Hematopoietic multipotent progenitor cell treated with erythropoietin and hydrocortisone succinate and interleukin-3 and kit ligand, for 17 days (in vitro differentiated cells): Measurements from ENCODE around the gene ATP2B1.
A peak's percentile ranks its signal among the peaks of the same experiment; 100 is the strongest.

Experiments used
- DNase-seq: peaks from one replicate; pipeline ENCODE4 v3.0.0-alpha.2; 2015; ENCODE audit warnings: low spot score

ATP2B1 gene

DNA sequence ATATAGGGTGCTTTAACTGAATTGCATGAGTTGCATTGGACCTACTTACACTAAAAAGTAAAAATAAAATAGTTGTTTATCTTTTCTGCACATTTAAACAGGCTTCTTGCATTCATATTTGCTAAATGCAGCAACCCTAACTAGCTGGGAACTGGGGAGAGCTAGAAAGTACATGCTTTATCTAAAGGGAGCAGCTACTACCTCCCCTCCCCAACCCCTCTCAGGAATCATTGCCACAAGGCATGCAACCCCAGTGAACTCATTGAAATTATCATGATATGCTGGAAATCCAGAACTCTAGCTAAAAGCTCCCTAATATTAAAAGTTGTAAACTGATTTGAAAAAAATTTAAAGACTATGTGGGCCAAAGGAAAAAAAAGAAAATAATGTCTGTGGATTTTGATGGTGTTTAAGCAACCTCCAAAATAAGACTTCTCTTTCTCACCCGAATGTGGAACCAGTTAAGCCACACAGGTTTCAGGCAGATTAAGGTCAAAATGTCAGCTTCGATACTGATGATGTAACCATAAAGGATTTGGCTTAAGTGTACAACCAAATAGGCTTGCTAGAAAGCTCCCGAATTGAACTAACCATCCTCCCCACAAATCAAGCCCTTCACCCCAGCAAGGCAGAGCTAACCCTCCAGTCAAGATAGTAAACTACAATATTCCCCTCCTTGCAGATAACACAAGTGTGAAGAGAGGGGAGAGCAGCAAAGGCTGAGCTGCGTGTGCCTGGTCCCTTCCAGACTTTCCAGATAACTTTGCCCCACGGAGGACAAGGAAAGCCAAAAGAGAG, 169.0 kb downstream of the ATP2B1 start:
- DNase-seq: peak; percentile 69

DNA sequence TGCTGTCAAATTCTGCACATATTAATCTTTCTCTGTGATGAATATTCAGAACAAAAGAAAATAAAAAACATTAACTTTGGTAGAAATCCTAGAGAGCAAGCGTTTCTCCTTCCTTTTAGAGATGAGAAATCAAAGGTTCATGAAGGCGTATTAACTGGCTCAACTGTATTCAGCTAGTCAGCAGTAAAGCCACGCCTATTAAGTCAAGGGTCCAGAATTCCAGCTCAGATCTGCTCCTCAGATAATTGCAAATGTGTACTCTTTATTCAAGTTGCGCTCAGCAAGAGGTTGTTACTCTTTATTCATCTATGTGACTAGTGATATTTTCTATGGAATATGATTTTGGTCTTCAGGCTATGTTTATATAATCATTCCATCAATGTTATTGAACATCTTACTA, 169.7 kb downstream of the ATP2B1 start:
- DNase-seq: peak; percentile 49
